H1 (cell line): ENCODE data around the gene EPHB3. TPM values are rescaled to one million over a fixed set of nuclear protein-coding genes. Genes with fewer than 3 reads are reported as not detected.

Experiments
- CHD7 ChIP-seq: fragments of 300-600 bp; sonication (generic); IDR thresholded peaks from 2 replicates; pipeline ENCODE4 v1.7.1; 2012; ENCODE audit warnings: low read length, moderate library complexity, mild to moderate bottlenecking, inconsistent platforms; ENCODE audit not compliant: insufficient replicate concordance
- FOSL1 ChIP-seq: IDR thresholded peaks from 2 replicates; pipeline ENCODE4 v1.6.1; 2011; ENCODE audit warnings: mild to moderate bottlenecking, low read depth, low read length, moderate library complexity; ENCODE audit not compliant: insufficient read depth
- USF2 ChIP-seq: IDR thresholded peaks from 2 replicates; pipeline ENCODE4 v1.6.1; 2011; ENCODE audit warnings: low read length, improper control_type of control experiment
- polyA plus RNA-seq, 7 experiments: library from polyadenylated mRNA; depleted of rRNA in 3 of 7; stranded (reverse) in 5 of 7; unstranded in 2 of 7; fragments of >200 nt in 5 of 7; fragments of 200-250 nt in 2 of 7; gene quantifications; 1 replicate in 5 of 7; 2 replicates in 1 of 7; 4 replicates in 1 of 7; pipeline versions ENCODE4 v1.2.1 to v1.2.3, GENCODE V29; 2011 to 2013; ENCODE audit warnings: missing spikeins in 2 of 7, mixed read lengths in 2 of 7
- total RNA-seq: library from RNA; stranded (reverse); fragmentation: NEBNext Ultra II Directional; extraction: Animal tissue kit (Norgen Biotek cat#: 25700); gene quantifications from 2 replicates; pipeline ENCODE4 v1.2.1, GENCODE V29; 2021

EPHB3 gene
- total and polyA plus RNA-seq, 2 of the 8 experiments (the other 6 are each of a cell fraction or from before 2014, with no cell fraction given) = 0.41 to 0.91 TPM

- no peak for TF ChIP-seq CHD7
- no peak for TF ChIP-seq USF2
- TF ChIP-seq FOSL1 = no peak
Measured at GRCh38 chr3:184585545-184585944, 24.0 kb downstream of the EPHB3 start (continued).
